Ascending aorta (tissue), 2 donors: ENCODE results near the gene CIB4. TPM values are rescaled to one million over a fixed set of nuclear protein-coding genes. Genes with fewer than 3 reads are reported as not detected.

ENCODE experiments used
- DNase-seq, 2 donors: peaks; one replicate each; pipeline ENCODE4 v3.0.0-alpha.2; 2019; ENCODE audit warnings: low spot score in 2 of 2
- H3K27ac ChIP-seq, 2 donors: fragments of 200-600 bp; sonication (generic); one replicate each; pipeline ENCODE4 v1.5.1; 2016 to 2017; ENCODE audit warnings: mild to moderate bottlenecking in 1 of 2
- H3K27me3 ChIP-seq: fragments of 200-600 bp; sonication (generic); one replicate; pipeline ENCODE4 v1.5.1; 2017
- H3K36me3 ChIP-seq, 2 donors: fragments of 200-600 bp; sonication (generic); one replicate each; pipeline ENCODE4 v1.5.1; 2016
- H3K4me1 ChIP-seq, 2 donors: fragments of 200-600 bp; sonication (generic); one replicate each; pipeline ENCODE4 v1.5.1; 2016 to 2017; ENCODE audit warnings: mild to moderate bottlenecking in 1 of 2
- H3K4me3 ChIP-seq, 2 donors: fragments of 200-600 bp; sonication (generic); one replicate each; pipeline ENCODE4 v1.5.1; 2016 to 2017; ENCODE audit warnings: mild to moderate bottlenecking in 1 of 2
- H3K9me3 ChIP-seq, 2 donors: fragments of 200-600 bp; sonication (generic); one replicate each; pipeline ENCODE4 v1.5.1; 2016
- CTCF ChIP-seq, 3 experiments: fragments of 200-600 bp in 2 of 3; fragments of 450-650 bp in 1 of 3; sonication (generic) in 2 of 3; IDR thresholded peaks; one replicate each; pipeline ENCODE4 v1.5.1; 2016 to 2019; ENCODE audit warnings: antibody characterized with exemption in 3 of 3, mild to moderate bottlenecking in 1 of 3, moderate library complexity in 1 of 3
- intact Hi-C: fragments of 100-400 bp; cut with DNase I; formaldehyde crosslinking; loops from one replicate; pipeline ENCODE4 v1.15.1; 2023
- total RNA-seq: library from RNA; depleted of rRNA; stranded (reverse); fragments of >200 nt; gene quantifications from one replicate; pipeline ENCODE4 v1.1.0, GENCODE V29; 2016

CIB4 gene
- total RNA-seq, 1 donor from 2014 or later: not detected

GRCh38 chr2:26550276-26551015, 90.7 kb downstream of the CIB4 start:
- no peaks in the 10 kb centered on the region for H3K4me1 ChIP-seq
- H3K27ac ChIP-seq: no peak overlapping the region
- DNase-seq: peak in 1 of 2 donors; percentile 47
- no peak for TF ChIP-seq CTCF (IDR thresholded peaks at IDR 0.05)
- no peaks in the 10 kb centered on the region for H3K9me3 ChIP-seq
- H3K27me3 ChIP-seq: no peaks in the 10 kb centered on the region
- H3K4me3 ChIP-seq: no peak overlapping the region
- H3K36me3 ChIP-seq: no peaks in the 10 kb centered on the region
- intact Hi-C loops: no loop called here

GRCh38 chr2:26542676-26543505, 98.3 kb downstream of the CIB4 start:
- intact Hi-C loops: no loop called here

GRCh38 chr2:26542194-26542455, 99.0 kb downstream of the CIB4 start:
- DNase-seq: peak in 1 of 2 donors; percentile 48
- no peaks in the 10 kb centered on the region for H3K27me3 ChIP-seq
- intact Hi-C loops: no loop called here

More at GRCh38 chr2:26542676-26543505, 98.3 kb downstream of the CIB4 start:
- Histone ChIP-seq H3K36me3 (no peaks in the 10 kb centered on the region), H3K9me3 (no peaks in the 10 kb centered on the region), H3K27ac (no peak overlapping the region), H3K27me3 (no peaks in the 10 kb centered on the region), H3K4me3 (no peak overlapping the region), H3K4me1 (no peaks in the 10 kb centered on the region)
- peak in 1 of 2 donors; percentile 38 for DNase-seq
- no peak for TF ChIP-seq CTCF (IDR thresholded peaks at IDR 0.05)

GRCh38 chr2:26541401-26542193, 99.6 kb downstream of the CIB4 start:
- Histone ChIP-seq H3K36me3 (no peaks in the 10 kb centered on the region), H3K4me3 (no peak overlapping the region), H3K9me3 (no peaks in the 10 kb centered on the region), H3K27ac (no peak overlapping the region), H3K27me3 (no peaks in the 10 kb centered on the region), H3K4me1 (no peaks in the 10 kb centered on the region)
- intact Hi-C loops: no loop called here
- no peak for TF ChIP-seq CTCF (IDR thresholded peaks at IDR 0.05)
- no peak for DNase-seq

More at GRCh38 chr2:26542194-26542455, 99.0 kb downstream of the CIB4 start:
- H3K4me3 ChIP-seq: no peak overlapping the region
- no peak overlapping the region for H3K27ac ChIP-seq
- H3K4me1 ChIP-seq: no peaks in the 10 kb centered on the region
- H3K9me3 ChIP-seq: no peaks in the 10 kb centered on the region
- TF ChIP-seq CTCF (IDR thresholded peaks at IDR 0.05): no peak
- H3K36me3 ChIP-seq: no peaks in the 10 kb centered on the region

- no peak for TF ChIP-seq CTCF (IDR thresholded peaks at IDR 0.05)
- Histone ChIP-seq H3K4me3 (no peak overlapping the region), H3K27ac (no peak overlapping the region), H3K36me3 (no peaks in the 10 kb centered on the region), H3K27me3 (no peaks in the 10 kb centered on the region), H3K9me3 (no peaks in the 10 kb centered on the region), H3K4me1 (no peaks in the 10 kb centered on the region)
- DNase-seq: peak in 1 of 2 donors; percentile 22
- intact Hi-C loops: no loop called here
Measured at GRCh38 chr2:26540961-26541360, 100.2 kb downstream of the CIB4 start.
